Kidney (tissue), 14 donors: ENCODE data around the gene NPHP4. TPM values are rescaled to one million over a fixed set of nuclear protein-coding genes. Genes with fewer than 3 reads are reported as not detected.

Source experiments
- DNase-seq, 5 donors: peaks; one replicate each; pipeline ENCODE4 v3.0.0-alpha.2; 2013 to 2020
- FAIRE-seq: peaks from 2 replicates; lab custom pipeline; 2012; peaks lifted over from hg19 to GRCh38; lab: Jason Lieb, UNC
- H3K27ac ChIP-seq, 2 donors: one replicate each; pipeline ENCODE4 v1.7.0; 2013; ENCODE audit warnings: low read depth in 2 of 2, low read length in 2 of 2, inconsistent platforms in 1 of 2
- H3K27me3 ChIP-seq: one replicate; pipeline ENCODE4 v1.7.1; 2013; ENCODE audit warnings: low read length, inconsistent platforms; ENCODE audit not compliant: control insufficient read depth, insufficient read depth
- H3K36me3 ChIP-seq, 3 donors: one replicate each; pipeline versions ENCODE4 v1.7.0 to v1.7.1; 2013; ENCODE audit warnings: low read length in 3 of 3, control low read depth in 1 of 3, inconsistent platforms in 1 of 3; ENCODE audit not compliant: insufficient read depth in 3 of 3, control insufficient read depth in 2 of 3
- H3K4me1 ChIP-seq, 3 donors: one replicate each; pipeline versions ENCODE4 v1.7.0 to v1.7.1; 2013; ENCODE audit warnings: low read length in 3 of 3, inconsistent platforms in 1 of 3, low read depth in 1 of 3; ENCODE audit not compliant: control insufficient read depth in 2 of 3, insufficient read depth in 2 of 3
- H3K4me3 ChIP-seq, 3 donors: one replicate each; pipeline versions ENCODE4 v1.7.0 to v1.8.1; 2013; ENCODE audit warnings: low read length in 3 of 3, control low read depth in 1 of 3, inconsistent platforms in 1 of 3
- H3K9ac ChIP-seq, 3 donors: one replicate each; pipeline versions ENCODE4 v1.7.0 to v1.7.1; 2013; ENCODE audit warnings: low read length in 3 of 3, control low read depth in 1 of 3, inconsistent platforms in 1 of 3
- H3K9me3 ChIP-seq, 3 donors: one replicate each; pipeline versions ENCODE4 v1.7.0 to v1.7.1; 2013; ENCODE audit warnings: low read length in 3 of 3, control low read depth in 1 of 3, inconsistent platforms in 1 of 3; ENCODE audit not compliant: control insufficient read depth in 2 of 3, insufficient read depth in 1 of 3
- CTCF ChIP-seq: IDR thresholded peaks from 3 replicates; pipeline ENCODE4 v1.5.1; 2012; ENCODE audit warnings: mild to moderate bottlenecking, moderate library complexity, borderline replicate concordance; ENCODE audit not compliant: insufficient read depth; ENCODE audit errors: extremely low read depth
- intact Hi-C: fragments of 100-400 bp; cut with DNase I; formaldehyde crosslinking; loops from one replicate; pipeline ENCODE4 v1.11.1; 2022
- polyA plus RNA-seq: library from polyadenylated mRNA; stranded (reverse); fragments of 350-450 nt; fragmentation: Illumina TruSeq; extraction: RNeasy Lipid Tissue Mini Kit (QIAGEN cat#74804); gene quantifications from one replicate; pipeline ENCODE4 v1.2.3, GENCODE V29; 2014; ENCODE audit warnings: low read depth, low replicate concordance; ENCODE audit not compliant: insufficient read depth
- total RNA-seq: library from RNA; stranded (reverse); fragmentation: NEBNext Ultra II Directional; extraction: Animal tissue kit (Norgen Biotek cat#: 25700); gene quantifications from one replicate; pipeline ENCODE4 v1.2.1, GENCODE V29; 2021
- donor health status: control.
- donor health status: control.
- donor health status: control.
- donor health status: control.
- donor health status: control.
- donor health status: DM: yes; HTN: yes; CAD: no.
- donor health status: Normal renal cell carcinoma (clear cell type).

NPHP4 gene
- total and polyA plus RNA-seq, 2 donors from 2014 or later = 2.9 to 16.1 TPM

- DNase-seq = peak in 1 of 5 donors; percentile 43
- H3K27me3 ChIP-seq = no peaks in the 10 kb centered on the region
- peaks cover 0 to 4% (median 3%) of the 10 kb centered on the region in 3 donors for H3K36me3 ChIP-seq
- no peak overlapping the region for H3K4me3 ChIP-seq
- H3K4me1 ChIP-seq = no peaks in the 10 kb centered on the region
- TF ChIP-seq CTCF = no peak
- no peak overlapping the region for H3K9ac ChIP-seq
- no peak overlapping the region for H3K27ac ChIP-seq
- intact Hi-C loops = no loop called here
- FAIRE-seq = no peak
- no peaks in the 10 kb centered on the region for H3K9me3 ChIP-seq
These were observed 40.3 kb downstream of the NPHP4 start for GRCh38 chr1:5951846-5952410.

- TF ChIP-seq CTCF = no peak
- FAIRE-seq (no peak), DNase-seq (peak in 2 of 5 donors; percentile 2 to 39)
- peaks cover 0 to 5% (median 4%) of the 10 kb centered on the region in 3 donors for H3K36me3 ChIP-seq
- intact Hi-C loops = no loop called here
- H3K27me3 ChIP-seq = no peaks in the 10 kb centered on the region
- no peak overlapping the region for H3K27ac ChIP-seq
- H3K9me3 ChIP-seq = no peaks in the 10 kb centered on the region
- H3K4me3 ChIP-seq = no peak overlapping the region
- no peak overlapping the region for H3K9ac ChIP-seq
- no peaks in the 10 kb centered on the region for H3K4me1 ChIP-seq
These were observed 41.0 kb downstream of the NPHP4 start for GRCh38 chr1:5950994-5951785.

- TF ChIP-seq CTCF = no peak
- Histone ChIP-seq H3K9ac (no peak overlapping the region), H3K4me1 (no peaks in the 10 kb centered on the region), H3K27ac (no peak overlapping the region), H3K9me3 (no peaks in the 10 kb centered on the region), H3K36me3 (peaks cover 2 to 8% (median 3%) of the 10 kb centered on the region in 3 donors), H3K4me3 (no peak overlapping the region), H3K27me3 (no peaks in the 10 kb centered on the region)
- DNase-seq (peak in 2 of 5 donors; percentile 2 to 34), FAIRE-seq (no peak)
- intact Hi-C loops = no loop called here
These were observed 41.9 kb downstream of the NPHP4 start for GRCh38 chr1:5950201-5950895.
